Vagina (tissue), 2 donors: Measurements from ENCODE around the gene FASN. TPM values are rescaled to one million over a fixed set of nuclear protein-coding genes. Genes with fewer than 3 reads are reported as not detected.
A peak's percentile ranks its signal among the peaks of the same experiment; 100 is the strongest.
"Not testable (repeated sequence)": the region's sequence is repeated elsewhere in the genome, so short reads cannot be mapped to it uniquely, and the experiment has no call there.

Source experiments
- DNase-seq, 2 donors: peaks; one replicate each; pipeline ENCODE4 v3.0.0-alpha.2; 2017; ENCODE audit errors: extremely low spot score in 2 of 2
- H3K27ac ChIP-seq: fragments of 200-600 bp; sonication (generic); one replicate; pipeline ENCODE4 v1.5.1; 2019
- H3K27me3 ChIP-seq: fragments of 200-600 bp; sonication (generic); one replicate; pipeline ENCODE4 v1.5.1; 2019
- H3K36me3 ChIP-seq, 2 donors: fragments of 200-600 bp; sonication (generic); one replicate each; pipeline ENCODE4 v1.5.1; 2017 to 2019
- H3K4me1 ChIP-seq: fragments of 200-600 bp; sonication (generic); one replicate; pipeline ENCODE4 v1.5.1; 2019
- H3K4me3 ChIP-seq, 2 donors: fragments of 200-600 bp; sonication (generic); 1 replicate in 1 of 2; 2 replicates in 1 of 2; pipeline ENCODE4 v1.5.1; 2016 to 2019
- H3K9me3 ChIP-seq: fragments of 200-600 bp; sonication (generic); one replicate; pipeline ENCODE4 v1.5.1; 2019
- CTCF ChIP-seq, 3 experiments: fragments of 450-650 bp in 2 of 3; fragments of 200-600 bp in 1 of 3; sonication (generic) in 1 of 3; IDR thresholded peaks; one replicate each; pipeline ENCODE4 v1.5.1; 2017 to 2019; ENCODE audit warnings: antibody characterized with exemption in 3 of 3, mild to moderate bottlenecking in 2 of 3, moderate library complexity in 2 of 3
- POLR2A ChIP-seq, 2 donors: fragments of 450-650 bp; IDR thresholded peaks; one replicate each; pipeline ENCODE4 v1.6.1; 2017; ENCODE audit warnings: antibody characterized with exemption in 2 of 2, mild to moderate bottlenecking in 2 of 2, moderate library complexity in 2 of 2
- POLR2AphosphoS5 ChIP-seq, 2 donors: sonication (generic); formaldehyde crosslinking; IDR thresholded peaks; one replicate each; pipeline ENCODE4 v1.9.0; 2017; ENCODE audit warnings: antibody characterized with exemption in 2 of 2, mild to moderate bottlenecking in 2 of 2, low read depth in 1 of 2; ENCODE audit not compliant: insufficient read depth in 1 of 2
- intact Hi-C: fragments of 100-400 bp; cut with DNase I; formaldehyde crosslinking; loops from one replicate; pipeline ENCODE4 v1.15.1; 2023
- total RNA-seq: library from RNA; depleted of rRNA; stranded (reverse); fragments of >200 nt; gene quantifications from one replicate; pipeline ENCODE4 v1.2.3, GENCODE V29; 2016

The FASN gene
- 127 TPM for total RNA-seq

- TF ChIP-seq POLR2A (IDR thresholded peaks at IDR 0.05) (peak in 1 of 2 donors; percentile 96), POLR2AphosphoS5 (IDR thresholded peaks at IDR 0.05; ENCODE audit: insufficient read depth in 1 of 2, low read depth in 1 of 2) (peak in 1 of 2 donors; percentile 60), CTCF (IDR thresholded peaks at IDR 0.05) (no peak)
- intact Hi-C loops = loop anchor here (5.0 kb wide), 1 partner anchor 66 kb away; the partner anchor contains the start of gene RAC3
- Histone ChIP-seq H3K36me3 (peaks cover 0 to 28% of the 10 kb centered on the region in 2 donors), H3K9me3 (no peaks in the 10 kb centered on the region), H3K4me3 (peak within 1 kb of the TSS; percentile 63 to 98), H3K4me1 (peaks cover 60% of the 10 kb centered on the region), H3K27me3 (no peaks in the 10 kb centered on the region), H3K27ac (peak within 1 kb of the TSS; percentile 93)
- DNase-seq = no peak
Measured at GRCh38 chr17:82098169-82098938, at the start of gene FASN. TSS of gene FASN (minus strand) at chr17:82098236. CDS start at chr17:82096445, 1,791 bp downstream.

- no peak for DNase-seq
- Histone ChIP-seq H3K4me3 (no peak overlapping the region), H3K27me3 (no peaks in the 10 kb centered on the region), H3K27ac (no peak overlapping the region), H3K9me3 (no peaks in the 10 kb centered on the region), H3K4me1 (peaks cover 8% of the 10 kb centered on the region), H3K36me3 (no peaks in the 10 kb centered on the region)
- intact Hi-C loops = loop anchor here (1.0 kb wide), 1 partner anchor 23 kb away; no protein-coding TSS in a partner anchor
- TF ChIP-seq POLR2A (IDR thresholded peaks at IDR 0.05) (no peak), POLR2AphosphoS5 (IDR thresholded peaks at IDR 0.05; ENCODE audit: insufficient read depth in 1 of 2, low read depth in 1 of 2) (no peak), CTCF (IDR thresholded peaks at IDR 0.05) (no peak)
Measured at GRCh38 chr17:82146663-82147654, 48.9 kb upstream of the FASN start.

- no peaks in the 10 kb centered on the region for H3K9me3 ChIP-seq
- no peak for DNase-seq
- H3K4me3 ChIP-seq = no peak overlapping the region
- no peaks in the 10 kb centered on the region for H3K27me3 ChIP-seq
- H3K27ac ChIP-seq = no peak overlapping the region
- no peaks in the 10 kb centered on the region for H3K4me1 ChIP-seq
- no peak for TF ChIP-seq POLR2AphosphoS5 (IDR thresholded peaks at IDR 0.05; ENCODE audit: insufficient read depth in 1 of 2, low read depth in 1 of 2)
- no peak for TF ChIP-seq CTCF (IDR thresholded peaks at IDR 0.05)
- TF ChIP-seq POLR2A (IDR thresholded peaks at IDR 0.05) = no peak
- no peaks in the 10 kb centered on the region for H3K36me3 ChIP-seq
- intact Hi-C loops = loop anchor here (1.0 kb wide), 1 partner anchor 21 kb away; no protein-coding TSS in a partner anchor
Measured at GRCh38 chr17:82145550-82146155, 47.6 kb upstream of the FASN start.

- H3K36me3 ChIP-seq = no peaks in the 10 kb centered on the region
- H3K4me1 ChIP-seq = no peaks in the 10 kb centered on the region
- no peaks in the 10 kb centered on the region for H3K9me3 ChIP-seq
- intact Hi-C loops = no loop called here
- TF ChIP-seq POLR2AphosphoS5 (IDR thresholded peaks at IDR 0.05; ENCODE audit: insufficient read depth in 1 of 2, low read depth in 1 of 2) (no peak), CTCF (IDR thresholded peaks at IDR 0.05) (no peak), POLR2A (IDR thresholded peaks at IDR 0.05) (no peak)
- no peak for DNase-seq
- H3K27me3 ChIP-seq = no peaks in the 10 kb centered on the region
- H3K4me3 ChIP-seq = no peak overlapping the region
- no peak overlapping the region for H3K27ac ChIP-seq
Measured at GRCh38 chr17:82143333-82143732, 45.3 kb upstream of the FASN start.

- H3K4me3 ChIP-seq, H3K27ac ChIP-seq, intact Hi-C loops, H3K27me3 ChIP-seq, DNase-seq, H3K4me1 ChIP-seq, H3K36me3 ChIP-seq, H3K9me3 ChIP-seq: not testable (repeated sequence)
Measured at GRCh38 chr17:82139961-82140360, 41.9 kb upstream of the FASN start.
